C4-2B (cell line): ENCODE measurements around the gene RECQL.

Experiments
- H3K27ac ChIP-seq: fragments of 450-650 bp; 2 replicates; pipeline ENCODE4 v1.5.1; 2017
- ZFX ChIP-seq: fragments of 450-650 bp; IDR thresholded peaks from 2 replicates; pipeline ENCODE4 v1.6.1; 2017
- TF ChIP-seq, protein P1 (sequence below): fragments of 450-650 bp; conservative IDR thresholded peaks from 2 replicates; pipeline ENCODE4 v1.5.1; 2017; ENCODE audit warnings: mild to moderate bottlenecking

The RECQL gene

GRCh38 chr12:21501258-21502163 is at the start of gene RECQL, which contains the start of gene GOLT1B:
RECQL (minus strand) TSS chr12:21501635; CDS start chr12:21499570, 2,065 bp downstream.
GOLT1B (plus strand) TSS chr12:21501789; CDS start chr12:21501924, 135 bp downstream.
- TF ChIP-seq ZFX: no peak; the same call in 1 of the 2 replicates
- TF ChIP-seq, protein P1, sequence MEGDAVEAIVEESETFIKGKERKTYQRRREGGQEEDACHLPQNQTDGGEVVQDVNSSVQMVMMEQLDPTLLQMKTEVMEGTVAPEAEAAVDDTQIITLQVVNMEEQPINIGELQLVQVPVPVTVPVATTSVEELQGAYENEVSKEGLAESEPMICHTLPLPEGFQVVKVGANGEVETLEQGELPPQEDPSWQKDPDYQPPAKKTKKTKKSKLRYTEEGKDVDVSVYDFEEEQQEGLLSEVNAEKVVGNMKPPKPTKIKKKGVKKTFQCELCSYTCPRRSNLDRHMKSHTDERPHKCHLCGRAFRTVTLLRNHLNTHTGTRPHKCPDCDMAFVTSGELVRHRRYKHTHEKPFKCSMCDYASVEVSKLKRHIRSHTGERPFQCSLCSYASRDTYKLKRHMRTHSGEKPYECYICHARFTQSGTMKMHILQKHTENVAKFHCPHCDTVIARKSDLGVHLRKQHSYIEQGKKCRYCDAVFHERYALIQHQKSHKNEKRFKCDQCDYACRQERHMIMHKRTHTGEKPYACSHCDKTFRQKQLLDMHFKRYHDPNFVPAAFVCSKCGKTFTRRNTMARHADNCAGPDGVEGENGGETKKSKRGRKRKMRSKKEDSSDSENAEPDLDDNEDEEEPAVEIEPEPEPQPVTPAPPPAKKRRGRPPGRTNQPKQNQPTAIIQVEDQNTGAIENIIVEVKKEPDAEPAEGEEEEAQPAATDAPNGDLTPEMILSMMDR: no peak
- H3K27ac ChIP-seq: peak within 1 kb of the TSS; percentile 63

GRCh38 chr12:21547437-21547836 is 46.0 kb upstream of the RECQL start:
- no peak for TF ChIP-seq ZFX
- TF ChIP-seq, protein P1: no peak
- no peak overlapping the region for H3K27ac ChIP-seq

GRCh38 chr12:21546716-21547115 is 45.3 kb upstream of the RECQL start:
- TF ChIP-seq, protein P1: no peak
- no peak for TF ChIP-seq ZFX
- H3K27ac ChIP-seq: no peak overlapping the region

DNA sequence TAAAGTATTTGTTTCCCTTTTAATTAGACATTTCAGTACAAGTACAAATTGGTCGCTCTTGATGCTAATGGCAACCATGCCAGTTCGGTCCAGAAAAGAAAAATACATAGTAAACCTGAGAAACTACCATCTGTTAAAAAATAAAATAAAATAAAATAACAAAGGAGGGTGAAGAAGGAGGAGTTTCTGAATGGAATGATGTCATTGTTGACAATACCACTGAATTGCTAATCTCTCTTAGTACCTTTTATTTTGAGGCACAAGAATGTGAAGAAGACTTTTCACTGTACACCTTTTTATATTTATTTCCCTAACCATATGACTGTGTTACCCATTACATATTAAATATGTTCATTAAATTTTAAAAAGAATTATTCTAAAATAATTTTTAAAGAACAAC is 44.1 kb upstream of the RECQL start:
- no peak overlapping the region for H3K27ac ChIP-seq
- TF ChIP-seq, protein P1: no peak
- TF ChIP-seq ZFX: no peak

DNA sequence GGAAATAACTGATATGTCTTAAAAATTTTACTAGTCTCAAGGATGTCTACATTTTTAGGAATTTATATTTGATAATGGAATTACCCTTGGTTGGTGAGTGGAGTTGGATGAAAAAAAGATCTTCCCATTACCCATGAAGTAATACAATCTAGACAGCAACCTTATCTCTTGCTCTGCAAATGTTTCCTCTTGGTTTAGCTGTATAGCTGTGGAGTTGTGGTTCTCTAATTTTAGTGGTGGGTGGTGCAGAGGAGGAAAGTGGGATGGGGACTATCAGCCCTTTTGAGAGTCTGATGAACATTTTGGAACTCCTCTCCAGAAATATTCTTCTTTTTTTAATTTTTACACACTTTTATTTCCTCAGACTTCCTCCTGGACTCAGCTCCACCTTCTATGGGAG is 41.7 kb upstream of the RECQL start:
- no peak overlapping the region for H3K27ac ChIP-seq
- no peak for TF ChIP-seq ZFX
- TF ChIP-seq, protein P1: no peak

DNA sequence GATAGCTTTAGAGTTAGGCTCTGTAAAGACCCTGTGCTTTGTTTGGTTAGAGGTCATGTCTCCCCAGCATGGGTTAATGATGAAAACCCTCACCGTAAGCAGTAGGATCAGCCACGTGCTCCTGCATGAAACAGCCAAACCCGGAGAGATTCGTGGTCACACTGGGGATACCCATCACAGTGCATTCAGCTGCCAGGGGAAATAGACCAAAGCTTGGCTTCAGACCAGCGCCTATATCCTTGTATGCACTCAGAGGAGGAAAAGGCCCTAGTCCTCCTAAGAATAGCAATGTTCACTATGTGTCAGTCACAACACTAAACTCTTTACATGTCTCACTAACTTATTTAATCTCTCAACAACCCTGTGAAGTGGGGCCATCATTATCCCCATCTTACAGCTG is 41.0 kb upstream of the RECQL start:
- no peak overlapping the region for H3K27ac ChIP-seq
- no peak for TF ChIP-seq ZFX
- TF ChIP-seq, protein P1: no peak

DNA sequence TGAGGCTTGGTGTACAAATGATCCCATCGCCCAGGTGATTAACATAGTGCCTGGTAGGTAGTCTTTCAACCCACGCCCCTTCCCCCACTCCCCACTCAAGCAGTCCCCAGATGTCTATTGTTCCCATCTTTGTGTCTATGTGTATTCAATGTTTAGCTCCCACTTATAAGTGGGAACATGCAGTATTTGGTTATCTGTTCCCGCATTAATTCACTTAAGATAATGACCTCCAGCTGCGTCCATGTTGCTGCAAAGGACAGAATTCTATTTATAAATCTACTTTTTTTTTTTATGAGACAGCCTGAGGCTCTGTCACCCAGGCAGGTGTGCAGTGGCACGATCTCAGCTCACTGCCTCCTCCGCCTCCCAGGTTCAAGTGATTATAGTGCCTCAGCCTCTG is 40.3 kb upstream of the RECQL start:
- TF ChIP-seq, protein P1: no peak
- no peak for TF ChIP-seq ZFX

More for the DNA sequence above, 40.3 kb upstream of the RECQL start:
- H3K27ac ChIP-seq: no peak overlapping the region
